Heart left ventricle (tissue), 13 donors: Measurements from ENCODE around the gene MT1HL1.

ENCODE experiments used
- CTCF ChIP-seq, 12 donors: fragments of 200-600 bp; sonication (generic) in 4 of 12; IDR thresholded peaks; one replicate each; pipeline versions ENCODE4 v1.5.0 to v1.8.0; 2018 to 2022; ENCODE audit warnings: antibody characterized with exemption in 12 of 12, mild to moderate bottlenecking in 5 of 12
- POLR2A ChIP-seq, 2 donors: fragments of 450-650 bp; IDR thresholded peaks; one replicate each; pipeline ENCODE4 v1.6.1; 2017; ENCODE audit warnings: antibody characterized with exemption in 2 of 2, mild to moderate bottlenecking in 2 of 2, moderate library complexity in 2 of 2
- donor health status: ischemic (EF 13 %, LVEDD 7.1; RV severe dilation, severe dysfunction).
- donor health status: DM: no; HTN: yes; CAD: no.
- donor health status: DM: no; HTN: no; CAD: no.
- donor health status: ischemic (EF 25% LVEDD 6.9; RV normal size, moderate dysfunction).
- donor health status: ischemic (EF 25% LVEDD 5.7; RV mildly dilated, moderate dysfunction).
- donor health status: ischemic (EF 35%, LVEDD 5.7; RV mildly dilated, moderate dysfunction).
- donor health status: nonischemic (EF 11% LVEDD 7.7; RV severe dilation, severe dysfunction).
- donor health status: DM: yes; HTN: yes; CAD: no.
- donor health status: PGD.
- donor health status: ischemic (EF 29% LVEDD 5.4; RV normal size, mild dysfunction).
- donor health status: nonischemic (EF 23%, LVEDD 6.1; RV moderate dilation, normal function).

GRCh38 chr1:236994450-236994849 lies 9.8 kb downstream of the MT1HL1 start:
- TF ChIP-seq CTCF (IDR thresholded peaks at IDR 0.05) (no peak), POLR2A (IDR thresholded peaks at IDR 0.05) (no peak)
